GM23338 (cell line): ENCODE data around the gene CUBN. TPM values are rescaled to one million over a fixed set of nuclear protein-coding genes. Genes with fewer than 3 reads are reported as not detected.

Experiments
- ATAC-seq: fragments of 200-7000 bp; cut with Tn5 transposase; 3 replicates; pipeline ENCODE4 v1.9.1; 2020
- DNase-seq: peaks from one replicate; pipeline ENCODE4 v3.0.0-alpha.2; 2015; ENCODE audit warnings: low spot score
- H2AFZ ChIP-seq: fragments of 200-600 bp; sonication (generic); 2 replicates; pipeline ENCODE4 v1.8.0; 2016; ENCODE audit warnings: antibody characterized with exemption, mild to moderate bottlenecking, moderate library complexity
- H3F3A ChIP-seq: fragments of 200-600 bp; sonication (generic); replicated peaks from 2 replicates; pipeline ENCODE4 v1.8.0; 2017; ENCODE audit warnings: antibody characterized with exemption, mixed run types, low read depth
- H3K27ac ChIP-seq: fragments of 200-600 bp; sonication (generic); 2 replicates; pipeline ENCODE4 v1.6.1; 2016; ENCODE audit warnings: low read depth
- H3K27me3 ChIP-seq: fragments of 200-600 bp; sonication (generic); 2 replicates; pipeline ENCODE4 v1.8.0; 2016; ENCODE audit warnings: mild to moderate bottlenecking, mixed run types, moderate library complexity; ENCODE audit not compliant: insufficient read depth
- H3K36me3 ChIP-seq: fragments of 200-600 bp; sonication (generic); 2 replicates; pipeline ENCODE4 v1.8.0; 2016; ENCODE audit warnings: mild to moderate bottlenecking; ENCODE audit not compliant: insufficient read depth
- H3K4me1 ChIP-seq: fragments of 200-600 bp; sonication (generic); 2 replicates; pipeline ENCODE4 v1.8.0; 2016; ENCODE audit warnings: mild to moderate bottlenecking, moderate library complexity; ENCODE audit not compliant: insufficient read depth
- H3K4me2 ChIP-seq: fragments of 200-600 bp; sonication (generic); 2 replicates; pipeline ENCODE4 v1.7.1; 2017; ENCODE audit warnings: mixed run types
- H3K4me3 ChIP-seq: fragments of 200-600 bp; sonication (generic); 2 replicates; pipeline ENCODE4 v1.6.1; 2016; ENCODE audit warnings: mixed run types
- H3K79me2 ChIP-seq: fragments of 200-600 bp; sonication (generic); replicated peaks from 2 replicates; pipeline ENCODE4 v1.8.0; 2017; ENCODE audit warnings: mild to moderate bottlenecking; ENCODE audit not compliant: insufficient read depth
- H3K9me2 ChIP-seq: fragments of 200-600 bp; sonication (generic); 2 replicates; pipeline ENCODE4 v1.8.0; 2017; ENCODE audit not compliant: insufficient read depth
- H4K20me1 ChIP-seq: fragments of 200-600 bp; sonication (generic); replicated peaks from 2 replicates; pipeline ENCODE4 v1.8.0; 2017; ENCODE audit warnings: mild to moderate bottlenecking; ENCODE audit not compliant: insufficient read depth
- H3K27ac Mint-ChIP-seq: 2 replicates; pipeline ENCODE4 v1.8.0; 2020; ENCODE audit warnings: inconsistent platforms, mild to moderate bottlenecking, moderate library complexity, mixed read lengths
- H3K27me3 Mint-ChIP-seq: 3 replicates; pipeline ENCODE4 v1.8.0; 2022; ENCODE audit warnings: low read depth, mild to moderate bottlenecking, moderate library complexity, mixed read lengths, inconsistent platforms; ENCODE audit not compliant: insufficient read depth, poor library complexity
- H3K36me3 Mint-ChIP-seq: 3 replicates; pipeline ENCODE4 v1.8.0; 2021; ENCODE audit warnings: low read depth, mild to moderate bottlenecking, inconsistent platforms, moderate library complexity, mixed read lengths
- H3K4me1 Mint-ChIP-seq: 3 replicates; pipeline ENCODE4 v1.8.0; 2020; ENCODE audit warnings: mild to moderate bottlenecking, inconsistent platforms, mixed read lengths
- H3K4me3 Mint-ChIP-seq: 3 replicates; pipeline ENCODE4 v1.8.0; 2021; ENCODE audit warnings: moderate library complexity, mild to moderate bottlenecking, inconsistent platforms, mixed read lengths
- H3K9me3 Mint-ChIP-seq: 3 replicates; pipeline ENCODE4 v1.8.0; 2020; ENCODE audit warnings: moderate library complexity, mild to moderate bottlenecking, inconsistent platforms, mixed read lengths
- CREB1 ChIP-seq: fragments of 250-450 bp; sonication (Bioruptor Pico); IDR thresholded peaks from 2 replicates; pipeline ENCODE4 v1.5.0; 2020; ENCODE audit warnings: low read depth, mild to moderate bottlenecking, moderate library complexity
- CTCF ChIP-seq, 2 experiments: fragments of 200-600 bp in 1 of 2; sonication (generic) in 1 of 2; conservative IDR thresholded peaks; 2 replicates each; pipeline versions ENCODE4 v1.5.1 to v1.6.1; 2016 to 2017; ENCODE audit warnings: antibody characterized with exemption in 2 of 2, low read depth in 2 of 2, mild to moderate bottlenecking in 2 of 2, moderate library complexity in 1 of 2
- ETS1 ChIP-seq: IDR thresholded peaks from 2 replicates; pipeline ENCODE4 v1.6.1; 2016; ENCODE audit warnings: antibody characterized with exemption
- EZH2phosphoT487 ChIP-seq: fragments of 200-600 bp; sonication (generic); IDR thresholded peaks from one replicate; pipeline ENCODE4 v1.8.1; 2018; ENCODE audit warnings: antibody characterized with exemption; ENCODE audit not compliant: unreplicated experiment
- JUNB ChIP-seq: IDR thresholded peaks from one replicate; pipeline ENCODE4 v1.6.1; 2016; ENCODE audit warnings: antibody characterized with exemption; ENCODE audit not compliant: unreplicated experiment
- NANOG ChIP-seq: IDR thresholded peaks from 2 replicates; pipeline ENCODE4 v1.6.1; 2016; ENCODE audit warnings: antibody characterized with exemption, borderline replicate concordance
- POLR2AphosphoS5 ChIP-seq: IDR thresholded peaks from 2 replicates; pipeline ENCODE4 v1.6.1; 2016; ENCODE audit warnings: antibody characterized with exemption, low read depth
- REST ChIP-seq: IDR thresholded peaks from one replicate; pipeline ENCODE4 v1.6.1; 2018; ENCODE audit warnings: antibody characterized with exemption; ENCODE audit not compliant: unreplicated experiment
- STAT1 ChIP-seq: IDR thresholded peaks from one replicate; pipeline ENCODE4 v1.6.1; 2016; ENCODE audit warnings: antibody characterized with exemption; ENCODE audit not compliant: unreplicated experiment
- ZNF331 ChIP-seq: fragments of 250-450 bp; sonication (Bioruptor Pico); IDR thresholded peaks from 2 replicates; pipeline ENCODE4 v1.5.0; 2020; ENCODE audit warnings: low read depth, mild to moderate bottlenecking, moderate library complexity
- ZNF462 ChIP-seq: fragments of 250-450 bp; sonication (Bioruptor Pico); IDR thresholded peaks from 2 replicates; pipeline ENCODE4 v1.5.0; 2020; ENCODE audit warnings: mild to moderate bottlenecking, moderate library complexity
- polyA plus RNA-seq: library from polyadenylated mRNA; unstranded; fragments of >200 nt; fragmentation: Nextera tagmentation; extraction: Ambion mirVana; gene quantifications from 2 replicates; pipeline ENCODE4 v1.2.1, GENCODE V29; 2016
- total RNA-seq: library from RNA; depleted of rRNA; stranded (reverse); fragments of >200 nt; shearing (Covaris generic); gene quantifications from 2 replicates; pipeline ENCODE4 v1.2.3, GENCODE V29; 2014

The CUBN gene
- total and polyA plus RNA-seq, 2 experiments from 2014 or later: 0.06 to 1.8 TPM

GRCh38 chr10:17128261-17128660 lies 1.4 kb downstream of the CUBN start (continued):
- TF ChIP-seq CREB1 (CRISPR knock-in tag) (no peak), POLR2AphosphoS5 (no peak), ZNF331 (CRISPR knock-in tag) (no peak), EZH2phosphoT487 (no peak)

GRCh38 chr10:17126327-17126726 lies 3.3 kb downstream of the CUBN start:
- H3K4me1 Mint-ChIP-seq: peaks cover 13% of the 10 kb centered on the region
- Histone ChIP-seq H3K4me2 (no peak overlapping the region), H3K27me3 (no peaks in the 10 kb centered on the region), H3K4me1 (no peaks in the 10 kb centered on the region), H3K27ac (no peak overlapping the region), H3F3A (no peaks in the 10 kb centered on the region), H3K36me3 (no peaks in the 10 kb centered on the region), H2AFZ (no peak overlapping the region), H3K9me2 (no peaks in the 10 kb centered on the region), H3K4me3 (no peak overlapping the region), H3K79me2 (no peaks in the 10 kb centered on the region), H4K20me1 (no peaks in the 10 kb centered on the region)
- H3K36me3 Mint-ChIP-seq: no peaks in the 10 kb centered on the region
- TF ChIP-seq REST (no peak), ZNF462 (no peak), ETS1 (no peak), EZH2phosphoT487 (no peak), NANOG (no peak), JUNB (no peak), POLR2AphosphoS5 (no peak), ZNF331 (CRISPR knock-in tag) (no peak), STAT1 (no peak), CREB1 (CRISPR knock-in tag) (no peak), CTCF (conservative IDR thresholded peaks at IDR 0.05; ENCODE audit: low read depth in 2 of 2) (no peak)
- H3K27ac Mint-ChIP-seq: no peak overlapping the region
- no peaks in the 10 kb centered on the region for H3K9me3 Mint-ChIP-seq
- H3K4me3 Mint-ChIP-seq: no peak overlapping the region
- DNase-seq (no peak), ATAC-seq (no peak)
- H3K27me3 Mint-ChIP-seq: no peaks in the 10 kb centered on the region
